A549 (cell line): ENCODE measurements around the gene DHX29. TPM values are rescaled to one million over a fixed set of nuclear protein-coding genes. Genes with fewer than 3 reads are reported as not detected.

Source experiments
- ATAC-seq, 2 experiments: fragments of 200-7000 bp in 1 of 2; fragments of >200 bp in 1 of 2; cut with Nextera tagmentation in 1 of 2; cut with Tn5 transposase in 1 of 2; 3 replicates each; pipeline versions ENCODE4 v1.8.0 to v1.9.1; 2018 to 2020; ENCODE audit warnings: mild to moderate bottlenecking in 1 of 2, moderate library complexity in 1 of 2
- CTCF ChIA-PET: fragments of 300-600 bp; sonication (Branson Sonifier 250); formaldehyde crosslinking; extraction: SDS; loops from one replicate; lab custom pipeline; 2021; ENCODE audit warnings: antibody characterized with exemption, inconsistent platforms; lab: Yijun Ruan, JAX
- POLR2A ChIA-PET: fragments of 350-600 bp; formaldehyde crosslinking; extraction: SDS; loops from one replicate; lab custom pipeline; 2021; ENCODE audit warnings: antibody characterized with exemption, inconsistent platforms; lab: Yijun Ruan, JAX
- DNase-seq, 2 experiments: peaks; one replicate each; pipeline versions ENCODE4 v3.0.0 to v3.0.0-alpha.2; 2011 to 2016; ENCODE audit warnings: low read depth in 1 of 2, low spot score in 1 of 2
- FAIRE-seq: peaks from 2 replicates; lab custom pipeline; 2011; peaks lifted over from hg19 to GRCh38; lab: Jason Lieb, UNC
- H3K27ac ChIP-seq, 2 experiments: fragments of >200 bp; sonication (Bioruptor Twin); formaldehyde crosslinking; 3 replicates each; pipeline ENCODE4 v1.5.1; 2016 to 2017
- H3K4me1 ChIP-seq: fragments of >200 bp; sonication (Bioruptor Twin); formaldehyde crosslinking; 3 replicates; pipeline ENCODE4 v1.6.1; 2016
- H3K4me2 ChIP-seq: fragments of >200 bp; sonication (Bioruptor Twin); formaldehyde crosslinking; 3 replicates; pipeline ENCODE4 v1.6.1; 2016
- H3K4me3 ChIP-seq: fragments of >200 bp; sonication (Bioruptor Twin); formaldehyde crosslinking; 3 replicates; pipeline ENCODE4 v1.5.1; 2016
- H3K9me3 ChIP-seq: fragments of >200 bp; sonication (Bioruptor Twin); formaldehyde crosslinking; 3 replicates; pipeline ENCODE4 v1.6.1; 2016
- BHLHE40 ChIP-seq: IDR thresholded peaks from 2 replicates; pipeline ENCODE4 v1.6.1; 2012; ENCODE audit warnings: low read depth, low read length, inconsistent platforms
- CBX2 ChIP-seq: fragments of 200-600 bp; sonication (generic); IDR thresholded peaks from 2 replicates; pipeline ENCODE4 v1.6.1; 2016; ENCODE audit warnings: low read depth, mild to moderate bottlenecking, borderline replicate concordance
- CEBPB ChIP-seq, 2 experiments: fragments of >200 bp in 1 of 2; sonication (Bioruptor Twin) in 1 of 2; formaldehyde crosslinking in 1 of 2; IDR thresholded peaks; 2 replicates each; pipeline ENCODE4 v1.6.1; 2012 to 2016
- CHD2 ChIP-seq: fragments of 150-350 bp; IDR thresholded peaks from 2 replicates; pipeline ENCODE4 v1.6.1; 2014; ENCODE audit warnings: low read length; ENCODE audit not compliant: partially characterized antibody
- ESRRA ChIP-seq: fragments of 150-350 bp; IDR thresholded peaks from 2 replicates; pipeline ENCODE4 v1.6.1; 2014; ENCODE audit warnings: mild to moderate bottlenecking, low read length, borderline replicate concordance
- FOXS1 ChIP-seq: fragments of 250-450 bp; sonication (Bioruptor Pico); IDR thresholded peaks from 2 replicates; pipeline ENCODE4 v1.5.0; 2020; ENCODE audit warnings: mild to moderate bottlenecking, moderate library complexity
- GATA3 ChIP-seq: IDR thresholded peaks from 2 replicates; pipeline ENCODE4 v1.6.1; 2012; ENCODE audit warnings: borderline replicate concordance
- HMGXB4 ChIP-seq: fragments of 250-450 bp; sonication (Bioruptor Pico); IDR thresholded peaks from 2 replicates; pipeline ENCODE4 v1.5.0; 2021; ENCODE audit warnings: mild to moderate bottlenecking, moderate library complexity, borderline replicate concordance
- HOXB5 ChIP-seq: fragments of 250-450 bp; sonication (Bioruptor Pico); IDR thresholded peaks from 2 replicates; pipeline ENCODE4 v1.5.0; 2020; ENCODE audit warnings: mild to moderate bottlenecking, moderate library complexity
- JUN ChIP-seq, 2 experiments: fragments of >200 bp; sonication (Bioruptor Twin); formaldehyde crosslinking; IDR thresholded peaks; 2 replicates in 1 of 2; 3 replicates in 1 of 2; pipeline ENCODE4 v1.6.1; 2016 to 2017
- MAX ChIP-seq: IDR thresholded peaks from 2 replicates; pipeline ENCODE4 v1.6.1; 2012
- RAD21 ChIP-seq, 2 experiments: fragments of >200 bp in 1 of 2; sonication (Bioruptor Twin) in 1 of 2; formaldehyde crosslinking in 1 of 2; IDR thresholded peaks in 1 of 2; conservative IDR thresholded peaks in 1 of 2; 2 replicates in 1 of 2; 3 replicates in 1 of 2; pipeline ENCODE4 v1.6.1; 2012 to 2018; ENCODE audit warnings: inconsistent platforms in 1 of 2
- RCOR1 ChIP-seq: fragments of 150-350 bp; IDR thresholded peaks from 2 replicates; pipeline ENCODE4 v1.6.1; 2014; ENCODE audit warnings: antibody characterized with exemption, low read length, low read depth
- SMC3 ChIP-seq: fragments of >200 bp; sonication (Bioruptor Twin); formaldehyde crosslinking; IDR thresholded peaks from 3 replicates; pipeline ENCODE4 v1.6.1; 2018; ENCODE audit warnings: inconsistent platforms
- TFCP2L1 ChIP-seq: fragments of 250-450 bp; sonication (Bioruptor Pico); IDR thresholded peaks from 2 replicates; pipeline ENCODE4 v1.5.0; 2021; ENCODE audit warnings: mild to moderate bottlenecking
- USF2 ChIP-seq: fragments of 450-650 bp; IDR thresholded peaks from 2 replicates; pipeline ENCODE4 v1.6.1; 2014; ENCODE audit warnings: antibody characterized with exemption
- WGBS: methylation state at CpG from one replicate; pipeline ENCODE4 v1.1.6; 2017; ENCODE audit errors: missing lambda C conversion rate; 5-methylcytosine and 5-hydroxymethylcytosine counted together
- polyA plus RNA-seq, 4 experiments: library from polyadenylated mRNA; depleted of rRNA in 3 of 4; stranded (reverse); fragments of >200 nt; fragmentation: RNase III in 1 of 4; extraction: RNeasy Plus Mini Kit Qiagen cat#74134 plus additional on column Dnase treatment in 1 of 4; gene quantifications; 2 replicates in 3 of 4; 3 replicates in 1 of 4; pipeline ENCODE4 v1.2.3, GENCODE V29; 2011 to 2017

DHX29 gene
- polyA plus RNA-seq, 2 of the 4 experiments (the other 2 are of a cell fraction) = 12.3 to 25.4 TPM

GRCh38 chr5:55220433-55221185 is 86.9 kb downstream of the DHX29 start:
- ATAC-seq (no peak), FAIRE-seq (no peak), DNase-seq (no peak)
- ChIA-PET POLR2A (no interaction called here), CTCF (no interaction called here)
- no peak overlapping the region for H3K4me2 ChIP-seq
- TF ChIP-seq CBX2 (no peak), USF2 (no peak)
- H3K9me3 ChIP-seq = no peaks in the 10 kb centered on the region
- H3K4me1 ChIP-seq = no peaks in the 10 kb centered on the region
- H3K27ac ChIP-seq = no peak overlapping the region
- 89% methylated on average over 54 of the region's 62 CpGs for WGBS
- no peak overlapping the region for H3K4me3 ChIP-seq

- DNase-seq (no peak), ATAC-seq (no peak), FAIRE-seq (no peak)
- POLR2A ChIA-PET = no interaction called here
- Histone ChIP-seq H3K4me3 (no peak overlapping the region), H3K4me1 (no peaks in the 10 kb centered on the region), H3K9me3 (no peaks in the 10 kb centered on the region), H3K4me2 (no peak overlapping the region), H3K27ac (no peak overlapping the region)
- TF ChIP-seq CEBPB (IDR thresholded peaks at IDR 0.05) (no peak), TFCP2L1 (CRISPR knock-in tag) (no peak)
- CTCF ChIA-PET = no interaction called here
- 72% methylated on average over 3 of the region's 3 CpGs for WGBS
Observed at GRCh38 chr5:55219770-55220169, 87.7 kb downstream of the DHX29 start.

GRCh38 chr5:55218967-55219366 is 88.5 kb downstream of the DHX29 start:
- CTCF ChIA-PET = no interaction called here
- no peak for TF ChIP-seq BHLHE40
- TF ChIP-seq HMGXB4 (CRISPR knock-in tag) = no peak
- no peak for TF ChIP-seq ESRRA
- TF ChIP-seq RAD21 (conservative IDR thresholded peaks at IDR 0.05 in 1 of 2, IDR thresholded peaks at IDR 0.05 in 1 of 2) = no peak
- no peak for TF ChIP-seq RCOR1
- no peak for TF ChIP-seq GATA3
- no peak for TF ChIP-seq HOXB5
- no peak for TF ChIP-seq MAX
- no peak for TF ChIP-seq USF2
- no peak for TF ChIP-seq FOXS1 (CRISPR knock-in tag)
- no peak for TF ChIP-seq SMC3
- no peak for TF ChIP-seq JUN (IDR thresholded peaks at IDR 0.05)
- no peak for TF ChIP-seq CHD2
- Histone ChIP-seq H3K27ac (no peak overlapping the region), H3K4me3 (no peak overlapping the region), H3K9me3 (no peaks in the 10 kb centered on the region), H3K4me2 (no peak overlapping the region), H3K4me1 (no peaks in the 10 kb centered on the region)
- WGBS = 41% methylated on average over 4 of the region's 4 CpGs
- ATAC-seq = no peak
- DNase-seq = no peak
- FAIRE-seq = no peak
- POLR2A ChIA-PET = no interaction called here
